Neural progenitor cell (in vitro differentiated cells): Measurements from ENCODE around the gene CSNK1G1. TPM values are rescaled to one million over a fixed set of nuclear protein-coding genes. Genes with fewer than 3 reads are reported as not detected.
"Not testable (repeated sequence)": the region's sequence is repeated elsewhere in the genome, so short reads cannot be mapped to it uniquely, and the experiment has no call there.

ENCODE experiments used
- DNase-seq: peaks from one replicate; pipeline ENCODE4 v3.0.0-alpha.2; 2016; ENCODE audit warnings: low spot score
- H2AFZ ChIP-seq: fragments of 200-600 bp; sonication (generic); replicated peaks from 2 replicates; pipeline ENCODE4 v1.6.1; 2016; ENCODE audit warnings: antibody characterized with exemption
- H3F3A ChIP-seq: fragments of 200-600 bp; sonication (generic); 2 replicates; pipeline ENCODE4 v1.6.1; 2016; ENCODE audit warnings: antibody characterized with exemption, low read depth
- H3K27ac ChIP-seq: fragments of 200-600 bp; sonication (generic); 2 replicates; pipeline ENCODE4 v1.5.1; 2016; ENCODE audit warnings: mild to moderate bottlenecking
- H3K27me3 ChIP-seq: fragments of 200-600 bp; sonication (generic); 2 replicates; pipeline ENCODE4 v1.6.1; 2016; ENCODE audit warnings: mild to moderate bottlenecking, moderate library complexity
- H3K36me3 ChIP-seq: fragments of 200-600 bp; sonication (generic); 2 replicates; pipeline ENCODE4 v1.5.1; 2016
- H3K4me1 ChIP-seq: fragments of 200-600 bp; sonication (generic); 2 replicates; pipeline ENCODE4 v1.6.1; 2016; ENCODE audit warnings: mixed run types
- H3K4me2 ChIP-seq: fragments of 200-600 bp; sonication (generic); 2 replicates; pipeline ENCODE4 v1.6.1; 2016
- H3K4me3 ChIP-seq: fragments of 200-600 bp; sonication (generic); 2 replicates; pipeline ENCODE4 v1.5.1; 2016
- H3K79me2 ChIP-seq: fragments of 200-600 bp; sonication (generic); 2 replicates; pipeline ENCODE4 v1.6.1; 2016; ENCODE audit warnings: low read depth
- H3K9ac ChIP-seq: fragments of 200-600 bp; sonication (generic); 2 replicates; pipeline ENCODE4 v1.6.1; 2016
- H3K9me3 ChIP-seq: fragments of 200-600 bp; sonication (generic); 2 replicates; pipeline ENCODE4 v1.5.1; 2016; ENCODE audit warnings: low read depth
- H4K20me1 ChIP-seq: fragments of 200-600 bp; sonication (generic); 2 replicates; pipeline ENCODE4 v1.6.1; 2016; ENCODE audit warnings: low read depth
- H3K27ac Mint-ChIP-seq: 3 replicates; pipeline ENCODE4 v1.8.0; 2021; ENCODE audit warnings: mixed read lengths
- H3K27me3 Mint-ChIP-seq: 2 replicates; pipeline ENCODE4 v1.8.0; 2022; ENCODE audit warnings: low read depth, mild to moderate bottlenecking, inconsistent platforms, moderate library complexity, mixed read lengths; ENCODE audit not compliant: insufficient read depth
- H3K36me3 Mint-ChIP-seq: 3 replicates; pipeline ENCODE4 v1.8.0; 2021; ENCODE audit warnings: mixed read lengths
- H3K4me1 Mint-ChIP-seq: 3 replicates; pipeline ENCODE4 v1.8.0; 2021; ENCODE audit warnings: mixed read lengths
- H3K4me3 Mint-ChIP-seq: 3 replicates; pipeline ENCODE4 v1.8.0; 2021; ENCODE audit warnings: mild to moderate bottlenecking, moderate library complexity, mixed read lengths
- H3K9me3 Mint-ChIP-seq: 3 replicates; pipeline ENCODE4 v1.8.0; 2020; ENCODE audit warnings: mixed read lengths
- CTCF ChIP-seq: fragments of 200-600 bp; sonication (generic); IDR thresholded peaks from 2 replicates; pipeline ENCODE4 v1.5.1; 2017; ENCODE audit warnings: antibody characterized with exemption, mild to moderate bottlenecking
- EZH2 ChIP-seq: fragments of 200-600 bp; sonication (generic); IDR thresholded peaks from 2 replicates; pipeline ENCODE4 v1.6.1; 2017; ENCODE audit warnings: antibody characterized with exemption, mild to moderate bottlenecking, moderate library complexity
- EZH2phosphoT487 ChIP-seq: fragments of 200-600 bp; sonication (generic); IDR thresholded peaks from 2 replicates; pipeline ENCODE4 v1.6.1; 2017; ENCODE audit warnings: antibody characterized with exemption
- total RNA-seq: library from RNA; depleted of rRNA; stranded (reverse); fragments of >200 nt; gene quantifications from 2 replicates; pipeline ENCODE4 v1.2.3, GENCODE V29; 2015; ENCODE audit warnings: low replicate concordance

CSNK1G1 gene
- total RNA-seq, 1 donor from 2014 or later: 23.0 TPM

- H3K4me3 ChIP-seq: no peak overlapping the region
- no peak overlapping the region for H3K27ac ChIP-seq
- H3K79me2 ChIP-seq: peaks cover 33% of the 10 kb centered on the region
- no peaks in the 10 kb centered on the region for H3K36me3 Mint-ChIP-seq
- peaks cover 5% of the 10 kb centered on the region for H3K4me1 ChIP-seq
- no peak overlapping the region for H3K4me2 ChIP-seq
- no peaks in the 10 kb centered on the region for H3K9me3 ChIP-seq
- TF ChIP-seq CTCF: no peak
- TF ChIP-seq EZH2phosphoT487: no peak
- TF ChIP-seq EZH2: no peak
- H3K36me3 ChIP-seq: no peaks in the 10 kb centered on the region
- no peak overlapping the region for H2AFZ ChIP-seq
- H4K20me1 ChIP-seq: no peaks in the 10 kb centered on the region
- H3K27me3 Mint-ChIP-seq: peaks cover 2% of the 10 kb centered on the region
- no peak overlapping the region for H3K4me3 Mint-ChIP-seq
- no peak overlapping the region for H3K9ac ChIP-seq
- H3K27ac Mint-ChIP-seq: no peak overlapping the region
- H3K9me3 Mint-ChIP-seq: no peaks in the 10 kb centered on the region
- no peaks in the 10 kb centered on the region for H3K27me3 ChIP-seq
- peaks cover 6% of the 10 kb centered on the region for H3F3A ChIP-seq
- no peak for DNase-seq
- peaks cover 25% of the 10 kb centered on the region for H3K4me1 Mint-ChIP-seq
These were observed 30.3 kb upstream of the CSNK1G1 start for GRCh38 chr15:64386291-64386690.

GRCh38 chr15:64383760-64384159, 27.8 kb upstream of the CSNK1G1 start:
- peaks cover 3% of the 10 kb centered on the region for H4K20me1 ChIP-seq
- H3K36me3 ChIP-seq: no peaks in the 10 kb centered on the region
- H3K27ac ChIP-seq: no peak overlapping the region
- no peaks in the 10 kb centered on the region for H3K27me3 ChIP-seq
- Mint-ChIP-seq H3K9me3 (no peaks in the 10 kb centered on the region), H3K4me3 (no peak overlapping the region), H3K27ac (no peak overlapping the region), H3K27me3 (peaks cover 2% of the 10 kb centered on the region), H3K4me1 (peaks cover 37% of the 10 kb centered on the region), H3K36me3 (peaks cover 2% of the 10 kb centered on the region)
- H3K79me2 ChIP-seq: peaks cover 36% of the 10 kb centered on the region
- TF ChIP-seq EZH2 (no peak), EZH2phosphoT487 (no peak), CTCF (no peak)
- H3K4me3 ChIP-seq: no peak overlapping the region
- H3K9me3 ChIP-seq: no peaks in the 10 kb centered on the region
- no peak overlapping the region for H2AFZ ChIP-seq
- no peak for DNase-seq
- peaks cover 14% of the 10 kb centered on the region for H3K4me1 ChIP-seq
- H3K4me2 ChIP-seq: no peak overlapping the region
- H3K9ac ChIP-seq: no peak overlapping the region
- peaks cover 12% of the 10 kb centered on the region for H3F3A ChIP-seq

- peak within 1 kb of the TSS; percentile 47 for H3K27ac Mint-ChIP-seq
- H3K4me3 Mint-ChIP-seq: peak within 1 kb of the TSS; percentile 97
- Histone ChIP-seq H4K20me1 (peaks cover 3% of the 10 kb centered on the region), H3K4me1 (peaks cover 14% of the 10 kb centered on the region), H3K36me3 (peaks cover 4% of the 10 kb centered on the region), H3K27me3 (no peaks in the 10 kb centered on the region), H3K79me2 (peaks cover 49% of the 10 kb centered on the region), H3F3A (peaks cover 21% of the 10 kb centered on the region), H3K9me3 (no peaks in the 10 kb centered on the region), H3K4me2 (peak within 1 kb of the TSS; percentile 89), H3K9ac (peak within 1 kb of the TSS; percentile 40), H3K4me3 (peak within 1 kb of the TSS; percentile 69), H3K27ac (no peak within 1 kb of the TSS), H2AFZ (peak within 1 kb of the TSS; percentile 79)
- H3K4me1 Mint-ChIP-seq: peaks cover 31% of the 10 kb centered on the region
- no peaks in the 10 kb centered on the region for H3K9me3 Mint-ChIP-seq
- H3K36me3 Mint-ChIP-seq: peaks cover 4% of the 10 kb centered on the region
- H3K27me3 Mint-ChIP-seq: peaks cover 2% of the 10 kb centered on the region
- DNase-seq: peak; percentile 96
- TF ChIP-seq EZH2phosphoT487 (no peak), CTCF (peak; percentile 6), EZH2 (no peak)
These were observed 25.2 kb upstream of the CSNK1G1 start, which contains the start of gene PCLAF for GRCh38 chr15:64381000-64381751. TSS of gene PCLAF (minus strand) at chr15:64381441. CDS start at chr15:64381371, 70 bp downstream.

GRCh38 chr15:64380130-64380870, 24.3 kb upstream of the CSNK1G1 start:
- not testable (repeated sequence) for H3K27ac Mint-ChIP-seq, H3K27me3 ChIP-seq, H4K20me1 ChIP-seq, H3K27me3 Mint-ChIP-seq, DNase-seq, H3K9me3 Mint-ChIP-seq, H3K9me3 ChIP-seq, H3K36me3 Mint-ChIP-seq, H3K27ac ChIP-seq
- Histone ChIP-seq H3K4me1 (peaks cover 14% of the 10 kb centered on the region), H3K9ac (peak overlapping the region; percentile 40), H3K79me2 (peaks cover 58% of the 10 kb centered on the region), H3K36me3 (peaks cover 11% of the 10 kb centered on the region), H2AFZ (peak overlapping the region; percentile 79), H3K4me2 (peak overlapping the region; percentile 89), H3K4me3 (peak overlapping the region; percentile 69), H3F3A (peaks cover 24% of the 10 kb centered on the region)
- Mint-ChIP-seq H3K4me3 (peak overlapping the region; percentile 97), H3K4me1 (peaks cover 31% of the 10 kb centered on the region)
